Liver (tissue), 9 donors: ENCODE measurements around the gene EVPL. TPM values are rescaled to one million over a fixed set of nuclear protein-coding genes. Genes with fewer than 3 reads are reported as not detected.
"Not testable (repeated sequence)": the region's sequence is repeated elsewhere in the genome, so short reads cannot be mapped to it uniquely, and the experiment has no call there.

Source experiments
- DNase-seq: peaks from one replicate; pipeline ENCODE4 v3.0.0-alpha.2; 2017; ENCODE audit warnings: low spot score
- H3K27ac ChIP-seq, 2 donors: one replicate each; pipeline ENCODE4 v1.7.0; 2013; ENCODE audit warnings: inconsistent platforms in 2 of 2, low read length in 2 of 2, control low read depth in 1 of 2, low read depth in 1 of 2, mild to moderate bottlenecking in 1 of 2
- H3K27me3 ChIP-seq, 4 donors: one replicate each; pipeline versions ENCODE4 v1.6.1 to v1.7.0; 2013; ENCODE audit warnings: low read length in 3 of 4, inconsistent platforms in 1 of 4, mild to moderate bottlenecking in 1 of 4, moderate library complexity in 1 of 4; ENCODE audit not compliant: control insufficient read depth in 4 of 4, insufficient read depth in 4 of 4
- H3K36me3 ChIP-seq, 4 donors: one replicate each; pipeline versions ENCODE4 v1.6.1 to v1.7.0; 2013; ENCODE audit warnings: low read length in 3 of 4, mild to moderate bottlenecking in 3 of 4, low read depth in 1 of 4, moderate library complexity in 1 of 4; ENCODE audit not compliant: control insufficient read depth in 4 of 4, insufficient read depth in 3 of 4
- H3K4me1 ChIP-seq, 4 donors: one replicate each; pipeline versions ENCODE4 v1.6.1 to v1.7.0; 2013; ENCODE audit warnings: low read length in 3 of 4, mild to moderate bottlenecking in 3 of 4, moderate library complexity in 1 of 4; ENCODE audit not compliant: control insufficient read depth in 4 of 4, insufficient read depth in 4 of 4
- H3K4me3 ChIP-seq, 3 donors: one replicate each; pipeline versions ENCODE4 v1.6.1 to v1.7.0; 2013; ENCODE audit warnings: low read length in 3 of 3, control low read depth in 1 of 3, low read depth in 1 of 3, mild to moderate bottlenecking in 1 of 3
- H3K9ac ChIP-seq, 2 donors: one replicate each; pipeline ENCODE4 v1.7.0; 2013; ENCODE audit warnings: low read length in 2 of 2, mild to moderate bottlenecking in 2 of 2, moderate library complexity in 2 of 2, control low read depth in 1 of 2, low read depth in 1 of 2
- H3K9me3 ChIP-seq, 4 donors: one replicate each; pipeline versions ENCODE4 v1.6.1 to v1.7.0; 2013; ENCODE audit warnings: low read length in 3 of 4; ENCODE audit not compliant: control insufficient read depth in 4 of 4
- ATF3 ChIP-seq: IDR thresholded peaks from 2 replicates; pipeline ENCODE4 v1.6.1; 2016; ENCODE audit warnings: antibody characterized with exemption
- EGR1 ChIP-seq, 2 donors: IDR thresholded peaks; 2 replicates each; pipeline ENCODE4 v1.6.1; 2016 to 2018; ENCODE audit warnings: antibody characterized with exemption in 2 of 2, low read depth in 2 of 2
- FOXA1 ChIP-seq: IDR thresholded peaks from 2 replicates; pipeline ENCODE4 v1.6.1; 2016; ENCODE audit warnings: antibody characterized with exemption
- HNF4G ChIP-seq: IDR thresholded peaks from 2 replicates; pipeline ENCODE4 v1.6.1; 2016; ENCODE audit warnings: antibody characterized with exemption
- JUND ChIP-seq, 2 donors: IDR thresholded peaks; 2 replicates each; pipeline ENCODE4 v1.6.1; 2016; ENCODE audit warnings: antibody characterized with exemption in 2 of 2
- RXRA ChIP-seq, 2 donors: IDR thresholded peaks; 2 replicates each; pipeline ENCODE4 v1.6.1; 2017 to 2018; ENCODE audit warnings: antibody characterized with exemption in 2 of 2, mild to moderate bottlenecking in 1 of 2
- SP1 ChIP-seq: IDR thresholded peaks from 2 replicates; pipeline ENCODE4 v1.6.1; 2018; ENCODE audit warnings: antibody characterized with exemption, mild to moderate bottlenecking
- TAF1 ChIP-seq: conservative IDR thresholded peaks from 2 replicates; pipeline ENCODE4 v1.6.1; 2016; ENCODE audit warnings: antibody characterized with exemption, mild to moderate bottlenecking
- YY1 ChIP-seq: IDR thresholded peaks from 2 replicates; pipeline ENCODE4 v1.6.1; 2016; ENCODE audit warnings: antibody characterized with exemption, mild to moderate bottlenecking
- ZBTB33 ChIP-seq: IDR thresholded peaks from 2 replicates; pipeline ENCODE4 v1.6.1; 2016; ENCODE audit warnings: antibody characterized with exemption
- WGBS: extraction: QIAGEN DNeasy Blood & Tissue Kit; methylation state at CpG from one replicate; pipeline ENCODE4 v1.1.7; 2013; 5-methylcytosine and 5-hydroxymethylcytosine counted together
- polyA plus RNA-seq, 2 donors: library from polyadenylated mRNA; stranded (reverse) in 1 of 2; unstranded in 1 of 2; fragments of 200-250 nt in 1 of 2; fragments of >200 nt in 1 of 2; fragmentation: Nextera tagmentation in 1 of 2; extraction: Ambion mirVana in 1 of 2; gene quantifications; one replicate each; pipeline versions ENCODE4 v1.2.1 to v1.2.3, GENCODE V29; 2013 to 2015
- total RNA-seq, 2 donors: library from RNA; depleted of rRNA; stranded (reverse); fragments of >200 nt; gene quantifications; one replicate each; pipeline ENCODE4 v1.2.3, GENCODE V29; 2014
- donor health status: healthy.
- donor health status: healthy.
- donor health status: healthy.
- donor health status: healthy.
- donor health status: healthy.

Gene EVPL
- total and polyA plus RNA-seq, 4 donors = 0.03 to 0.33 (median 0.21) TPM; not detected in 1

DNA sequence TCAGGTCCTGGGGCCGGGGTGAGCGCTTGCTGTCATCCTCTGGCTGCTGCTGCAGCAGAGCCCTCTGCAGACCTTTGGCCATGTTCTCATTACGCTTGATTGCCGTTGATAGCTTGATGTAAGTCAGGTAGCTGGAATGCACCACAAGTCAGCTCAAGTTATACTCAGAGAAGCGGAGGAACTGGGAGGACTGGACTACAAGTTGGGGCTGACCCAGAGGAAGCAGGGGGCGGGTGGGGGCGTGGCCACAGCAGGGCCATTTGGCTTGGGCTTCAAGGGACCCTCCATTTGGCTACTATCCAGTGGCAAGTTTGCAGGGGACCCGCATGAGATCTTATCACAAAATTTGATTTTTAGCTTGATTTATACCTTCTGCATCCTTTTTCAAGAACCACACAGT, 19.0 kb upstream of the EVPL start (continued):
- TF ChIP-seq TAF1 (no peak), EGR1 (IDR thresholded peaks at IDR 0.05; ENCODE audit: low read depth in 2 of 2) (no peak), ATF3 (no peak), HNF4G (no peak)

DNA sequence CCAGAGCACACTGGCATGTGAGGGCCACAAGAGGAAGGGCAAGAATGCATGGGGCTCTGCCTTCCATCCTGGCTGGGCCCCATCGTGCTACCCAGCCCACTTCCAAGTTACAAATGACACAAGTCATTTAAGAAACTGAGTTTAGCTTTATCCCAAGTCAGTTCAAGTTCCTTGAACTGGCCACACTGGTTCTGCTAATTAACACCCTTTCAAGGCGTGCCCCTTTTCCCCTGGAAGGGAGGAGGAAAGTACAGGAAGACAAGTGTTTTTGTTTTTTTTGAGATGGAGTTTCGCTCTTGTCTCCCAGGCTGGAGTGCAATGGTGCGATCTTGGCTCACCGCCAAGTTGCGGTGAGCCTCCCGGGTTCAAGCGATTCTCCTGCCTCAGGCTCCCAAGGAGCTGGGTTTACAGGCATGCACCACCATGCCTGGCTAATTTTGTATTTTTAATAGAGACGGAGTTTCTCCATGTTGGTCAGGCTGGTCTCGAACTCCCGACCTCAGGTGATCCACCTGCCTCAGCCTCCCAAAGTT, 17.4 kb upstream of the EVPL start:
- not testable (repeated sequence) for DNase-seq
- 82% methylated on average over 11 of the region's 11 CpGs for WGBS

DNA sequence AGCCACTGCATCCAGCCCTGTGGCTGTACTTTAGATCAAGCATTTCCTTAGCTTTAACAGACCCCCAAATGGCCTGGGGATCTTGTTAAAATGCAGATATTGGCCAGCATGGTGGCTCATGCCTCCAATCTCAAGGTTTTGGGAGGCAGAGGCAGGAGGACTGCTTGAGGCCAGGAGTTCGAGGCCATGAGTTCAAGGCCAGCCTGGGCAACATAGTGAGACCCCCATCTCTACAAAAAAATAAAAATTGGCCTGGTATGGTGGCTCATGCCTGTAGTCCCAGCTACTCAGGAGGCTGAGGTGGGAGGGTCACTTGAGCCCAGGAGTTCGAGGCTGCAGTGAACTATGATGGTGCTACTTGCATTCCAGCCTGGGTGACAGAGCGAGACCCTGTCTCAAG, 15.8 kb upstream of the EVPL start:
- WGBS = 98% methylated on average over 3 of the region's 3 CpGs
- H3K9ac ChIP-seq, H3K4me3 ChIP-seq, H3K9me3 ChIP-seq, H3K27ac ChIP-seq, DNase-seq, H3K4me1 ChIP-seq, H3K27me3 ChIP-seq: not testable (repeated sequence)
- peaks cover 20 to 89% (median 78%) of the 10 kb centered on the region in 4 donors for H3K36me3 ChIP-seq

More for the DNA sequence above, 17.4 kb upstream of the EVPL start:
- H3K4me1 ChIP-seq, H3K27ac ChIP-seq, H3K27me3 ChIP-seq, H3K4me3 ChIP-seq, H3K9ac ChIP-seq, H3K9me3 ChIP-seq: not testable (repeated sequence)
- peaks cover 26 to 89% (median 80%) of the 10 kb centered on the region in 4 donors for H3K36me3 ChIP-seq

GRCh38 chr17:76040376-76040775, 13.3 kb upstream of the EVPL start:
- H3K9ac ChIP-seq = no peak overlapping the region
- no peak for DNase-seq
- peaks cover 0 to 2% (median 0%) of the 10 kb centered on the region in 4 donors for H3K4me1 ChIP-seq
- H3K27me3 ChIP-seq = no peaks in the 10 kb centered on the region
- WGBS = 81% methylated on average over 6 of the region's 6 CpGs
- peaks cover 20 to 71% (median 61%) of the 10 kb centered on the region in 4 donors for H3K36me3 ChIP-seq
- no peak overlapping the region for H3K4me3 ChIP-seq
- TF ChIP-seq FOXA1 (no peak), ATF3 (no peak), SP1 (no peak), YY1 (no peak), JUND (IDR thresholded peaks at IDR 0.05) (no peak)
- H3K9me3 ChIP-seq = no peaks in the 10 kb centered on the region
- no peak overlapping the region for H3K27ac ChIP-seq

GRCh38 chr17:76039121-76039520, 12.0 kb upstream of the EVPL start:
- H3K27me3 ChIP-seq = no peaks in the 10 kb centered on the region
- H3K36me3 ChIP-seq = peaks cover 14 to 59% (median 50%) of the 10 kb centered on the region in 4 donors
- TF ChIP-seq EGR1 (IDR thresholded peaks at IDR 0.05; ENCODE audit: low read depth in 2 of 2) (no peak), RXRA (IDR thresholded peaks at IDR 0.05) (no peak), ZBTB33 (no peak), JUND (IDR thresholded peaks at IDR 0.05) (no peak)
- no peak overlapping the region for H3K27ac ChIP-seq
- no peaks in the 10 kb centered on the region for H3K9me3 ChIP-seq
- H3K4me1 ChIP-seq = peaks cover 0 to 2% (median 0%) of the 10 kb centered on the region in 4 donors
- H3K4me3 ChIP-seq = no peak overlapping the region
- no peak for DNase-seq
- 86% methylated on average over 6 of the region's 6 CpGs for WGBS
- H3K9ac ChIP-seq = no peak overlapping the region
